WTC11 (cell line): ENCODE results near the gene KIT.

ENCODE experiments used
- CTCF ChIP-seq: fragments of 200-600 bp; IDR thresholded peaks from 2 replicates; pipeline ENCODE4 v1.8.0; 2022; ENCODE audit warnings: antibody characterized with exemption
- ESRRA ChIP-seq: sonication (generic); formaldehyde crosslinking; IDR thresholded peaks from 2 replicates; pipeline ENCODE4 v1.8.1; 2022; ENCODE audit warnings: mild to moderate bottlenecking, missing genetic modification reagents, borderline replicate concordance
- MAX ChIP-seq: sonication (generic); formaldehyde crosslinking; IDR thresholded peaks from 2 replicates; pipeline ENCODE4 v1.8.0; 2022; ENCODE audit warnings: mild to moderate bottlenecking, missing genetic modification reagents
- NFYB ChIP-seq: sonication (generic); formaldehyde crosslinking; conservative IDR thresholded peaks from 2 replicates; pipeline ENCODE4 v1.8.0; 2022; ENCODE audit warnings: low read depth, missing genetic modification reagents
- RORB ChIP-seq: fragments of 250-450 bp; sonication (Bioruptor Pico); IDR thresholded peaks from 2 replicates; pipeline ENCODE4 v1.9.0; 2021; ENCODE audit warnings: mild to moderate bottlenecking
- SOX15 ChIP-seq: fragments of 250-450 bp; sonication (Bioruptor Pico); IDR thresholded peaks from 2 replicates; pipeline ENCODE4 v1.9.0; 2021; ENCODE audit warnings: mild to moderate bottlenecking
- ZBTB21 ChIP-seq: sonication (generic); formaldehyde crosslinking; IDR thresholded peaks from 2 replicates; pipeline ENCODE4 v1.8.1; 2023; ENCODE audit warnings: mild to moderate bottlenecking, missing genetic modification reagents, borderline replicate concordance
- ZNF138 ChIP-seq: sonication (generic); formaldehyde crosslinking; conservative IDR thresholded peaks from 2 replicates; pipeline ENCODE4 v1.8.1; 2022; ENCODE audit warnings: mild to moderate bottlenecking, moderate library complexity, missing genetic modification reagents

- TF ChIP-seq MAX (CRISPR knock-in tag) (no peak), CTCF (no peak), ZNF138 (CRISPR knock-in tag) (no peak), SOX15 (no peak), NFYB (no peak), ZBTB21 (CRISPR knock-in tag) (no peak), ESRRA (CRISPR knock-in tag) (no peak), RORB (CRISPR knock-in tag) (no peak)
Observed at GRCh38 chr4:54679813-54680212, 22.1 kb downstream of the KIT start.
